GM18517 (cell line): ENCODE data around the gene PTPRD.

Source experiments
- ATAC-seq: cut with Tn5 transposase; IDR thresholded peaks from one replicate; pipeline ENCODE4 v1.9.1; 2021; ENCODE audit warnings: mild to moderate bottlenecking, moderate library complexity; ENCODE audit not compliant: unreplicated experiment

Gene PTPRD

GRCh38 chr9:8571643-8572042 lies 2041.2 kb downstream of the PTPRD start:
- ATAC-seq: no peak

- no peak for ATAC-seq
Measured at GRCh38 chr9:8570776-8571175, 2042.0 kb downstream of the PTPRD start.

DNA sequence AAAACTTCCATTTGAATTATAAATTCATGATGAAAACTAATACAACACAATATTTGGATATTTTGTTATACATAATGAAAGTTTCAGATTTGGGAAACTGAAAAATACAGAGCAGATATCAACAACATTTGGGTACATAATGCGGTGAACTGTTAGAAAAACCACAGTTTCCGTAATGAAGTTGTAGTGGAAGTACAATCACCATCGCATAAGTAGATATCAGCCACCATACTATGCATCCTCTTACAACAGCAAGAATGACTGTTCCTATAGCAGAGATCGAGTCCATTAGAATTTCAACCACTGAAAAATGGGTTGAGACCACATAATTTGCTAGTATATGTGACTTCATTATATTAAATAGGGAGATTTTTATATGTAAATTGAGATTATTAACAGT lies 2043.0 kb downstream of the PTPRD start:
- ATAC-seq: no peak

DNA sequence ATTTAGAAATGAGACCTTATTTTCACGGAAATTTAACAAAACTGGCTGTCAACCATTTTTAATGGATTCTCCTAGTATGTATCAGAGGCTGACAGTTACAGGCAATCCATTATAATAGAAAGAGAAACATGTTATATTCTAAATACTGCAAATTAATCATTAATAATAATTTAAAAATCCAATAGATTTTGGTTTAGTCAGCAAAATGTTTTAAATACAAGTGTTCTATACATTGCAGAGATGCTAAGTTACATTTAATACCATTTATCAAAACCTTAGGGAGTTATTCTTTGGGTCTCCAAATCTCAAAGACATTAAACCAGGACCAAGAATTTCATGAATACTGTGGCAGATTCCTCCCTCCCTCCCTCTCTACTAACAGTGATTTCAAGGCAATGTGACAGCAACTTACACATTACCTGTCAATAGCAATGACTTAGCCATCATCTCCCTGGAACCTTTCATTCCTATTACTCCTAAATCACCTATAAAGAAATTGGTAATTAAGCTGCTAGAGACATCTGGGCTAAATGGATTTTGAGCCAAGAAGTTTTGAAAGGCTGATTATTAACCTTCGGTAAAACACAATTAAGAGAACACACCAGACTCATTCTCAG lies 2044.7 kb downstream of the PTPRD start:
- no peak for ATAC-seq

DNA sequence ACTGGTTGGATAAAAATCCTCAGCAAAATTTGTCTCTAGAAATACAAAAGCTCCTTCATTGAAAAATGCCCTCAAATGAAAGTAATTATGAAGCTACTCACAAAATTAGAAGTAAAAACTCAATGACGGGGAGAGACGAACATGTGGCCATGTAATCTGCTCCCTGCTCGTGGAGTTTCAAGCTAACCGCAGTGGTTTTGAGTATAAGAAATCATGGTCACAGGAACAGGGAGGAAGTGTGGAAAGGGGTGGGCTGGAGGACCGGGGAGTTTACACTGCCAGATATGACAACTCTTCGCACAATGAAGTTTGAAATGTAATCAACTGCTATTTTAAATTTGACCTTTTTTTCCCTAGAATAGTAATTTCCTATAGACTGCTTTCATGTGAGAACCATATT lies 2047.8 kb downstream of the PTPRD start:
- ATAC-seq: no peak

GRCh38 chr9:8560560-8561525 lies 2052.0 kb downstream of the PTPRD start:
- no peak for ATAC-seq

DNA sequence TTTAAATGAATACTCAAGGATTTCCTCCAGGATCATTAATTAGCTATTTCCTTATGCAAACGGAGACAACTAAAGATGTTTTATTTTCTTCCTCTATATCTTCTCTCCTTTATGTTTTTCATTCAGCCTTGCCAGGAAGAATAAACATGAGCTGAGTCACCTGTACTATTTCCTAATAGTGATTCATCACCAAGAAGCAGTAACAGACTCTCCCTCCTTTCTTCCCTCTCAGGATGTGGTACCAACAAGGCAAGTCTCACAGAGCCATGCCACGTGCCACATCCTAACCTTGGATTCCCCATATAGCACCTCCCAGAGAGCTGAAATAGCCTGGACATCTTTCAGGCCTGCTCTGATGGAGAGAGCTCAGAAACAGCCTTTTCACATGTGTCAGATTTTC lies 2054.6 kb downstream of the PTPRD start:
- no peak for ATAC-seq

DNA sequence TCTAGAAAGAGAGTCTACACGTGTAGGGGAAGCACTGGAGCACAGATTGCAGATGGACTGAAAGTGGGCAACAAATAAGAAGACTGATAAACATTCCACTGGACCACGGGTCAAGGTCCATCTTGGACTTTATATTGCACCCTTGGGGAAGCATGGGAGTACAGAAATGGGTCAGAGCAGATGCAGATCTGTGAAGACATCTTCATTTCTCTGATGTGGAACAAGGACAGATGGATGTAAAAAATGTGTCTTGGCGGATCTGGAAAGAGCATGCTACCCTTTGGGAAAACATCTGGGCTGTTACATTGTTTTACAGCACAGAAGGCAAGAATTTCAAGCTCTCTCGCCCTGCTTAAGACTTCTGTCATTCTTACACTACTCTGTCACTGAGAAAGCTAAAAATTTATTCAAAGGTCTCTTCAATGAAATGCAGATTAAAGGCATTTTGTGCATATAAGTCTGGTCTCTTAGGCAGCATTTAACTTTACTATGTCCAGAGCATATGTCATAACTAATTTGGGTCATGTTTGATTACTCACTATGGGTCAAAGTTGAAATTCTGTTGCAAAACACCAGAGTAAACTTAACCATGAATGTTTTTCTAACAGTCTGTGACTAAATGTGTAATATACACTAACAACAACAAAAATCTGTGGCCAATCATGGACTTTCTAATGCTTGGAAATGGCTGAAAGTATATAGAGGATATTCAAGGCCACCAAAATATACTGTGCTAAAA lies 2056.9 kb downstream of the PTPRD start:
- no peak for ATAC-seq

DNA sequence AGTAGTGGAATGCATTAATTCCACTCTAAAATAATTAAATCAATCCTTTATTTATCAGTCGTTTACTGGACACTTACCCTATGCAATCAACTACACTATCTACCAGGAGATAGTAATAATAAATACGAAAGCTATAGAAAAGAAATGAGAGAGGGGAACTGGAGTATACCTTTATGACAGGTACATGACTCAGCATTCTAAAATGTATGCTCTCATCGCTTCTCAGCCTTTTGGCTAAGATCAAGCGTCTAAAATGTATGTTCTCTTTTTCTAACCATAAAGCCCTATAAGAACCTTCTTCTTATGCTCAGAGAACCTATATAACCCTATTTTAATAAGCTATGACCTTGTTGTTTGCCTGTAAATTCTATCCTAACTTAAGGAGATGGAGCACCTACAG lies 2059.4 kb downstream of the PTPRD start:
- no peak for ATAC-seq

- no peak for ATAC-seq
Measured at GRCh38 chr9:8552732-8553131, 2060.1 kb downstream of the PTPRD start.

DNA sequence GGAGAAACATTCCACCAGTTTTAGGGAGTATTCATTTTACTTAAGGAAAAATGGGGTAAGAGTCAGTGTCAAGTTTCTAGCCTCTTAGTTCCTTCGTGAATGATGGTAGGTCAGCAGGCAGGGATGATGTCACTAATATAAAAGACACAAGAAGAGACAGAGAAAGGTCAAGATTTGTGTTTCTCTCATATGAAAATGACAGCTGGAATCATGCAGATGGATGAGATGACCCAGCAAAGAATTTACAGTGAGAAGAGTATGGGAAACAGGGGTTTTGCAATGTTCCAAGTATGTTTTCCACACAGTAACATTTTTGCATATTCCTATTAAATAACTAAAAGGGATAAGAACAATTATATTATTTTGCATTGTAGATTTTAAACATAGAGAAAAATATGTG lies 2063.6 kb downstream of the PTPRD start:
- ATAC-seq: no peak

DNA sequence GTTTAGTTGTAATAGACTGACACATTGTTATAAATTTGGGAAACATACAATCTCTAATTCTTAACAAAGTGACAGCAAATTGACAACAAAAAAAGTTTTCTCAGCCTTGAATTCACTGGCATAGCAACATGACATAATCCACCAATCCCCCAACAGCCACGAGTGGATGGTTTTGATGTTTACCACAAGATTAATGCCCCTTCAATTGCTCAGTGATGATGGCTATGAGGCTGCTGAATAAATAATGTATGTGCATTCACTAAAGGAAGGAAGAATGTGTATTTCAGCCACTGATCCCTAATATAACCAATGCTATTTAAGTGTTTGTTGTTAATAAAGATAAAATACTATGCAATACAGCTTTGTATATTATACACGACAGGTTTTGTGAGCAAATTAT lies 2069.6 kb downstream of the PTPRD start:
- ATAC-seq: no peak

DNA sequence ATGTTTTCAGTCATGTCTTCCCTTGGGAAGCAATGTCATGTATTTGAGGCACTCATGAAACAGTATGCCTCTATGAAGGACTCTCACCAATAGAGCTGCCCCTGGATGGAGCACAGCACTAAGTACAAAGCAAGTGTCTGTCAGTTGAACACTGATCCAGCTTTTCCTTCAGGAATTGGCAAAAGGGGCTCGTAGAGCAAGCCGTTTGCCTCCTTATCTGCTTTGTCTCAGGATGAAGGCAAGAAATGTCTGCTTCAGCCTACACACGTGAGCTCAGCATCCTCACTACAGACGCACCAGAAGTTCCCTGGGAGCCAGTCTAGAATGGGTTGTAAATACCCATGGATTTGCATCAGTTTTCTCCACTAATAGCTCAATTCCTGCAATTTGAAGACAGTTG lies 2070.3 kb downstream of the PTPRD start:
- ATAC-seq: no peak

DNA sequence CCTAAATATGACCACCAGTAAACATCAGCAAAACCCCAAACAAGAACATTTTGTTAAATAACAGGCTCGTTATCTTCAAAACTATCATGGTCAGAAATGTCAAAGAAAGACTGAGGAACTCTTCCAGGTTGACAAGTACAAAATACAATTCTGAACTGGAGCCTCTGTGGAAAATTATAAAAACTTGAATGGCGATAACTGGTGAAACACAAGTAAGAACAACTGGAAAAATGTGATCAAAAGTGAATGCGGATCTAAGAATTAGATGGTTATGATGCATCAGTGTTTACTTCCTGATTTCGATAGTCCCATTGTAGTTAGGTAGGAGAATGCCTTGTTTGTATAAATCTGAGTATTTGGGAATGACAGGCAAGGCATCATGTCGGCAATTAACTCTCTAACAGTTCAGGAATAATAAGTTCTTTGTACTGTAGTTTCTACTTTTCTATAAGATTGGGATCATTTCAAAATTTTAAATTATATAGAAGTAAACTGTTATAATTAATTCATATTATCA lies 2073.1 kb downstream of the PTPRD start:
- ATAC-seq: no peak

DNA sequence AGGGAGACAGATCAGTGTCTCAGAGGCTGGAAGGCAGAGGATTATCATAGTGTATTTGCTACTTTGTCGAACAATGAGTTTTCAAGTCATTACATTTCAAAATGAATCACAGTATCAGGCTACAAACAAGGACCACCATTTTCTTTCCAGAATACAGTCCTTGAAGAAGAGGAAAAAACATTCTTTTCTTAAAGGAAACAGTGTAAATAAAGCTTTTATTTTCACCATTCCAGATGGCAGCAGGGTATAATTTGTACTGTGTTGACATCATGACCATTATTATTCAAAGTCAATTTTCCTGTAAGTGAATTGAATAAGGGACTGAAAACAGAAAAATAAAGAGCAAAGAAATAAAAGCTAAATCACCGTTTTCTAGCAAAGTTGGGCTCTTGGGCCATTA lies 2076.0 kb downstream of the PTPRD start:
- no peak for ATAC-seq

GRCh38 chr9:8534828-8535227 lies 2078.0 kb downstream of the PTPRD start:
- no peak for ATAC-seq

- ATAC-seq: no peak
Measured at GRCh38 chr9:8533681-8534080, 2079.1 kb downstream of the PTPRD start.

- no peak for ATAC-seq
Measured at GRCh38 chr9:8531826-8532415, 2080.9 kb downstream of the PTPRD start.

DNA sequence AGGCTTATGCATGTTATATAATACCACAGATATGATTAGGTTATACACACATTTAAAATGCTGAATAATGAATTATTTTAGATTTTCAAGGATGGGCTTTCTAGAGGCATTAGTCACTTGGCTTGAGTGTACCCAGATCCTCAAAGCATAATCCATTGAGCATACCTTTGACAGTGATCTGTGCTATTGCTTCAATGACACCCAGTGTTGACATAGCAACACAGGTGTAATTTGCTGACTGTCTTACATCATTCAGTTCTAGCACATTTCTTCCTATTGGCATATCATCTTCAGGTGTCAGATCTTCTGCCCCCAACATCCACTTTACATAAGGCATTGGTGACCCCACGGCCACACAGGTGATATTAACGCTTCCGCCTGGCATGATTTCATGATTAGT lies 2091.7 kb downstream of the PTPRD start:
- ATAC-seq: no peak

GRCh38 chr9:8515748-8516147 lies 2097.1 kb downstream of the PTPRD start:
- ATAC-seq: no peak

GRCh38 chr9:8514760-8515159 lies 2098.0 kb downstream of the PTPRD start:
- no peak for ATAC-seq
